NCI-H146 treated with DMSO at 0.1 percent for 48 hours (cell line): ENCODE results near the gene RBMS3.
"Not testable (repeated sequence)": the region's sequence is repeated elsewhere in the genome, so short reads cannot be mapped to it uniquely, and the experiment has no call there.

Experiments
- DNase-seq: peaks from one replicate; lab custom pipeline; 2025; ENCODE audit not compliant: unreplicated experiment; lab: John Stamatoyannopoulos, UW

RBMS3 gene

GRCh38 chr3:29382409-29382808 lies 101.5 kb downstream of the RBMS3 start:
- no peak for DNase-seq

- DNase-seq = no peak
These were observed 102.0 kb downstream of the RBMS3 start for GRCh38 chr3:29382845-29383244.

GRCh38 chr3:29384640-29385039 lies 103.8 kb downstream of the RBMS3 start:
- DNase-seq = no peak

- no peak for DNase-seq
These were observed 104.4 kb downstream of the RBMS3 start for GRCh38 chr3:29385046-29385830.

- no peak for DNase-seq
These were observed 108.5 kb downstream of the RBMS3 start for GRCh38 chr3:29389362-29389761.

GRCh38 chr3:29392625-29393388 lies 111.9 kb downstream of the RBMS3 start:
- no peak for DNase-seq

- DNase-seq = not testable (repeated sequence)
These were observed 113.1 kb downstream of the RBMS3 start for GRCh38 chr3:29393946-29394345.

GRCh38 chr3:29397406-29397805 lies 116.5 kb downstream of the RBMS3 start:
- DNase-seq = no peak

GRCh38 chr3:29398787-29399186 lies 117.9 kb downstream of the RBMS3 start:
- no peak for DNase-seq

- no peak for DNase-seq
These were observed 125.5 kb downstream of the RBMS3 start for GRCh38 chr3:29406291-29406832.

- no peak for DNase-seq
These were observed 127.8 kb downstream of the RBMS3 start for GRCh38 chr3:29408676-29409075.

GRCh38 chr3:29409409-29409808 lies 128.5 kb downstream of the RBMS3 start:
- DNase-seq = no peak

- no peak for DNase-seq
These were observed 129.3 kb downstream of the RBMS3 start for GRCh38 chr3:29410220-29410619.

GRCh38 chr3:29410660-29411405 lies 130.0 kb downstream of the RBMS3 start:
- DNase-seq = no peak

GRCh38 chr3:29412110-29412509 lies 131.2 kb downstream of the RBMS3 start:
- DNase-seq = no peak

GRCh38 chr3:29414468-29415224 lies 133.8 kb downstream of the RBMS3 start:
- no peak for DNase-seq

GRCh38 chr3:29415482-29416223 lies 134.8 kb downstream of the RBMS3 start:
- no peak for DNase-seq

GRCh38 chr3:29416514-29416913 lies 135.6 kb downstream of the RBMS3 start:
- no peak for DNase-seq

- DNase-seq = no peak
These were observed 139.2 kb downstream of the RBMS3 start for GRCh38 chr3:29420106-29420505.
